Liver (tissue), 9 donors: ENCODE data around the gene DNAH17. TPM values are rescaled to one million over a fixed set of nuclear protein-coding genes. Genes with fewer than 3 reads are reported as not detected.

Source experiments
- DNase-seq: peaks from one replicate; pipeline ENCODE4 v3.0.0-alpha.2; 2017; ENCODE audit warnings: low spot score
- H3K27ac ChIP-seq, 2 donors: one replicate each; pipeline ENCODE4 v1.7.0; 2013; ENCODE audit warnings: inconsistent platforms in 2 of 2, low read length in 2 of 2, control low read depth in 1 of 2, low read depth in 1 of 2, mild to moderate bottlenecking in 1 of 2
- H3K27me3 ChIP-seq, 4 donors: one replicate each; pipeline versions ENCODE4 v1.6.1 to v1.7.0; 2013; ENCODE audit warnings: low read length in 3 of 4, inconsistent platforms in 1 of 4, mild to moderate bottlenecking in 1 of 4, moderate library complexity in 1 of 4; ENCODE audit not compliant: control insufficient read depth in 4 of 4, insufficient read depth in 4 of 4
- H3K36me3 ChIP-seq, 4 donors: one replicate each; pipeline versions ENCODE4 v1.6.1 to v1.7.0; 2013; ENCODE audit warnings: low read length in 3 of 4, mild to moderate bottlenecking in 3 of 4, low read depth in 1 of 4, moderate library complexity in 1 of 4; ENCODE audit not compliant: control insufficient read depth in 4 of 4, insufficient read depth in 3 of 4
- H3K4me1 ChIP-seq, 4 donors: one replicate each; pipeline versions ENCODE4 v1.6.1 to v1.7.0; 2013; ENCODE audit warnings: low read length in 3 of 4, mild to moderate bottlenecking in 3 of 4, moderate library complexity in 1 of 4; ENCODE audit not compliant: control insufficient read depth in 4 of 4, insufficient read depth in 4 of 4
- H3K4me3 ChIP-seq, 3 donors: one replicate each; pipeline versions ENCODE4 v1.6.1 to v1.7.0; 2013; ENCODE audit warnings: low read length in 3 of 3, control low read depth in 1 of 3, low read depth in 1 of 3, mild to moderate bottlenecking in 1 of 3
- H3K9ac ChIP-seq, 2 donors: one replicate each; pipeline ENCODE4 v1.7.0; 2013; ENCODE audit warnings: low read length in 2 of 2, mild to moderate bottlenecking in 2 of 2, moderate library complexity in 2 of 2, control low read depth in 1 of 2, low read depth in 1 of 2
- H3K9me3 ChIP-seq, 4 donors: one replicate each; pipeline versions ENCODE4 v1.6.1 to v1.7.0; 2013; ENCODE audit warnings: low read length in 3 of 4; ENCODE audit not compliant: control insufficient read depth in 4 of 4
- ATF3 ChIP-seq: IDR thresholded peaks from 2 replicates; pipeline ENCODE4 v1.6.1; 2016; ENCODE audit warnings: antibody characterized with exemption
- CTCF ChIP-seq: fragments of 150-350 bp; IDR thresholded peaks from 2 replicates; pipeline ENCODE4 v1.5.1; 2017; ENCODE audit warnings: improper control_type of control experiment, low read depth, low read length; ENCODE audit not compliant: missing input control
- EGR1 ChIP-seq, 2 donors: IDR thresholded peaks; 2 replicates each; pipeline ENCODE4 v1.6.1; 2016 to 2018; ENCODE audit warnings: antibody characterized with exemption in 2 of 2, low read depth in 2 of 2
- FOXA1 ChIP-seq: IDR thresholded peaks from 2 replicates; pipeline ENCODE4 v1.6.1; 2016; ENCODE audit warnings: antibody characterized with exemption
- FOXA2 ChIP-seq: IDR thresholded peaks from 2 replicates; pipeline ENCODE4 v1.6.1; 2016; ENCODE audit warnings: antibody characterized with exemption
- GABPA ChIP-seq, 2 donors: IDR thresholded peaks in 1 of 2; conservative IDR thresholded peaks in 1 of 2; 2 replicates each; pipeline ENCODE4 v1.6.1; 2016; ENCODE audit warnings: antibody characterized with exemption in 2 of 2, mild to moderate bottlenecking in 1 of 2, moderate library complexity in 1 of 2
- HNF4A ChIP-seq, 2 donors: conservative IDR thresholded peaks; 2 replicates each; pipeline ENCODE4 v1.6.1; 2016; ENCODE audit warnings: antibody characterized with exemption in 2 of 2, mild to moderate bottlenecking in 2 of 2
- HNF4G ChIP-seq: IDR thresholded peaks from 2 replicates; pipeline ENCODE4 v1.6.1; 2016; ENCODE audit warnings: antibody characterized with exemption
- JUND ChIP-seq, 2 donors: IDR thresholded peaks; 2 replicates each; pipeline ENCODE4 v1.6.1; 2016; ENCODE audit warnings: antibody characterized with exemption in 2 of 2
- MAX ChIP-seq: IDR thresholded peaks from 2 replicates; pipeline ENCODE4 v1.6.1; 2016; ENCODE audit warnings: antibody characterized with exemption
- NR2F2 ChIP-seq: IDR thresholded peaks from 2 replicates; pipeline ENCODE4 v1.6.1; 2016; ENCODE audit warnings: antibody characterized with exemption
- RAD21 ChIP-seq, 2 donors: IDR thresholded peaks; 2 replicates each; pipeline ENCODE4 v1.6.1; 2016; ENCODE audit warnings: antibody characterized with exemption in 2 of 2, mild to moderate bottlenecking in 2 of 2
- REST ChIP-seq: IDR thresholded peaks from 2 replicates; pipeline ENCODE4 v1.6.1; 2016; ENCODE audit warnings: antibody characterized with exemption, mild to moderate bottlenecking
- RXRA ChIP-seq, 2 donors: IDR thresholded peaks; 2 replicates each; pipeline ENCODE4 v1.6.1; 2017 to 2018; ENCODE audit warnings: antibody characterized with exemption in 2 of 2, mild to moderate bottlenecking in 1 of 2
- SP1 ChIP-seq: IDR thresholded peaks from 2 replicates; pipeline ENCODE4 v1.6.1; 2018; ENCODE audit warnings: antibody characterized with exemption, mild to moderate bottlenecking
- TAF1 ChIP-seq: conservative IDR thresholded peaks from 2 replicates; pipeline ENCODE4 v1.6.1; 2016; ENCODE audit warnings: antibody characterized with exemption, mild to moderate bottlenecking
- YY1 ChIP-seq: IDR thresholded peaks from 2 replicates; pipeline ENCODE4 v1.6.1; 2016; ENCODE audit warnings: antibody characterized with exemption, mild to moderate bottlenecking
- ZBTB33 ChIP-seq: IDR thresholded peaks from 2 replicates; pipeline ENCODE4 v1.6.1; 2016; ENCODE audit warnings: antibody characterized with exemption
- WGBS: extraction: QIAGEN DNeasy Blood & Tissue Kit; methylation state at CpG from one replicate; pipeline ENCODE4 v1.1.7; 2013; 5-methylcytosine and 5-hydroxymethylcytosine counted together
- polyA plus RNA-seq, 2 donors: library from polyadenylated mRNA; stranded (reverse) in 1 of 2; unstranded in 1 of 2; fragments of 200-250 nt in 1 of 2; fragments of >200 nt in 1 of 2; fragmentation: Nextera tagmentation in 1 of 2; extraction: Ambion mirVana in 1 of 2; gene quantifications; one replicate each; pipeline versions ENCODE4 v1.2.1 to v1.2.3, GENCODE V29; 2013 to 2015
- total RNA-seq, 2 donors: library from RNA; depleted of rRNA; stranded (reverse); fragments of >200 nt; gene quantifications; one replicate each; pipeline ENCODE4 v1.2.3, GENCODE V29; 2014
- donor health status: healthy.
- donor health status: healthy.
- donor health status: healthy.
- donor health status: healthy.
- donor health status: healthy.

DNAH17 gene
- total and polyA plus RNA-seq, 4 donors, result 0.09 to 0.79 TPM; not detected in 2

- no peak for TF ChIP-seq HNF4A (conservative IDR thresholded peaks at IDR 0.05)
- no peak for TF ChIP-seq FOXA2
- TF ChIP-seq TAF1, result no peak
- no peak for TF ChIP-seq SP1
- TF ChIP-seq FOXA1, result no peak
- TF ChIP-seq MAX, result no peak
- no peak for TF ChIP-seq ZBTB33
- TF ChIP-seq EGR1 (IDR thresholded peaks at IDR 0.05; ENCODE audit: low read depth in 2 of 2), result no peak
- TF ChIP-seq RXRA (IDR thresholded peaks at IDR 0.05), result no peak
- no peak for TF ChIP-seq RAD21 (IDR thresholded peaks at IDR 0.05)
- TF ChIP-seq YY1, result no peak
- no peak for TF ChIP-seq GABPA (IDR thresholded peaks at IDR 0.05 in 1 of 2, conservative IDR thresholded peaks at IDR 0.05 in 1 of 2)
- TF ChIP-seq ATF3, result no peak
- no peak for TF ChIP-seq REST
- TF ChIP-seq NR2F2, result no peak
- 92% methylated on average over 21 of the region's 21 CpGs for WGBS
- no peak overlapping the region for H3K27ac ChIP-seq
- H3K4me1 ChIP-seq, result no peaks in the 10 kb centered on the region
- no peaks in the 10 kb centered on the region for H3K9me3 ChIP-seq
- peaks cover 0 to 2% (median under 1%) of the 10 kb centered on the region in 4 donors for H3K27me3 ChIP-seq
- H3K9ac ChIP-seq, result no peak overlapping the region
- no peak for DNase-seq
- H3K36me3 ChIP-seq, result no peaks in the 10 kb centered on the region
- H3K4me3 ChIP-seq, result no peak overlapping the region
These were observed 117.5 kb downstream of the DNAH17 start for GRCh38 chr17:78459696-78460095.

GRCh38 chr17:78458736-78459335 is 118.4 kb downstream of the DNAH17 start:
- WGBS, result 94% methylated on average over 37 of the region's 37 CpGs
- DNase-seq, result no peak
- H3K9ac ChIP-seq, result no peak overlapping the region
- H3K9me3 ChIP-seq, result no peaks in the 10 kb centered on the region
- H3K4me1 ChIP-seq, result no peaks in the 10 kb centered on the region
- H3K4me3 ChIP-seq, result no peak overlapping the region
- peaks cover 0 to 2% (median under 1%) of the 10 kb centered on the region in 4 donors for H3K27me3 ChIP-seq
- TF ChIP-seq ZBTB33 (no peak), CTCF (no peak), NR2F2 (no peak), HNF4A (conservative IDR thresholded peaks at IDR 0.05) (no peak), FOXA2 (no peak), SP1 (no peak), MAX (no peak), JUND (IDR thresholded peaks at IDR 0.05) (no peak), HNF4G (no peak), ATF3 (no peak), RAD21 (IDR thresholded peaks at IDR 0.05) (no peak)
- H3K27ac ChIP-seq, result no peak overlapping the region
- H3K36me3 ChIP-seq, result no peaks in the 10 kb centered on the region
